ENCODE measurements around the gene PIM1. TPM values are rescaled to one million over a fixed set of nuclear protein-coding genes. Genes with fewer than 3 reads are reported as not detected.
A peak's percentile ranks its signal among the peaks of the same experiment; 100 is the strongest.

Gene PIM1
- total and polyA plus RNA-seq, 9 of the 15 experiments (the other 6 are each of a cell fraction or from before 2014, with no cell fraction given) = 19.0 to 789 (median 212) TPM

GRCh38 chr6:37169496-37170272, at the start of gene PIM1 (continued):
- TF ChIP-seq DEAF1 (CRISPR knock-in tag; IDR thresholded peaks at IDR 0.05) (0 out of 2 replicates have a peak, but pooled peaks have one; percentile 11), CBX5 (IDR thresholded peaks at IDR 0.05; ENCODE audit: borderline replicate concordance, low read depth) (no peak), SRF (CRISPR knock-in tag; IDR thresholded peaks at IDR 0.05) (peak in 1 of 2 experiments; percentile 51; a peak in 1 of 4 replicates), FOXP4 (CRISPR knock-in tag; IDR thresholded peaks at IDR 0.05; ENCODE audit: borderline replicate concordance) (no peak), POLR2B (IDR thresholded peaks at IDR 0.05; ENCODE audit: low read depth, partially characterized antibody) (peak; percentile 88), ATF1 (CRISPR knock-in tag; IDR thresholded peaks at IDR 0.05) (peak; percentile 42; the same call in 1 of the 2 replicates), ATF1 (tag; IDR thresholded peaks at IDR 0.05) (peak; percentile 72), E2F1 (CRISPR knock-in tag; IDR thresholded peaks at IDR 0.05) (peak; percentile 98), WHSC1 (IDR thresholded peaks at IDR 0.05; ENCODE audit: low read length) (no peak), MAZ (CRISPR knock-in tag; conservative IDR thresholded peaks at IDR 0.05 in 1 of 2, IDR thresholded peaks at IDR 0.05 in 1 of 2) (peak; percentile 96 to 100), KDM5B (IDR thresholded peaks at IDR 0.05; ENCODE audit: insufficient replicate concordance, low read depth, low read length) (peak; percentile 6), RFX7 (CRISPR knock-in tag; IDR thresholded peaks at IDR 0.05) (no peak), L3MBTL2 (IDR thresholded peaks at IDR 0.05) (peak; percentile 76), ATF4 (CRISPR knock-in tag; IDR thresholded peaks at IDR 0.05) (no peak), FOSL1 (tag; conservative IDR thresholded peaks at IDR 0.05) (peak; percentile 67; the same call in 1 of the 2 replicates), MCM3 (IDR thresholded peaks at IDR 0.05) (no peak), HMBOX1 (IDR thresholded peaks at IDR 0.05) (peak; percentile 4; the same call in 1 of the 2 replicates), ZSCAN29 (IDR thresholded peaks at IDR 0.05) (0 out of 2 replicates have a peak, but pooled peaks have one; percentile 14), MITF (IDR thresholded peaks at IDR 0.05) (peak; percentile 10; the same call in 1 of the 2 replicates)
